K562 (cell line): Measurements from ENCODE around the gene PLCB1. TPM values are rescaled to one million over a fixed set of nuclear protein-coding genes. Genes with fewer than 3 reads are reported as not detected.
A peak's percentile ranks its signal among the peaks of the same experiment; 100 is the strongest.

ENCODE experiments used
- ATAC-seq: fragments of 200-7000 bp; cut with Tn5 transposase; 3 replicates; pipeline ENCODE4 v1.9.1; 2020; ENCODE audit warnings: moderate library complexity
- BruUV-seq: library from RNA; stranded (reverse); fragments of 400-500 nt; replicated peaks from 2 replicates; lab custom pipeline; 2021; lab: Mats Ljungman, UMichigan
- CTCF ChIA-PET: fragments of 300-600 bp; formaldehyde crosslinking; extraction: SDS; loops from one replicate; lab custom pipeline; 2021; ENCODE audit warnings: low intra/inter-chr PET ratio; lab: Yijun Ruan, JAX
- POLR2A ChIA-PET: fragments of 300-600, 350-650 bp; sonication (Branson Sonifier 250); formaldehyde crosslinking; extraction: SDS; loops from one replicate; lab custom pipeline; 2021; ENCODE audit warnings: antibody characterized with exemption, inconsistent platforms; lab: Yijun Ruan, JAX
- DNase-seq, 4 experiments: peaks; one replicate each; pipeline versions ENCODE4 v3.0.0 to v3.0.0-alpha.2; 2011 to 2018; ENCODE audit warnings: low spot score in 3 of 4, mixed read lengths in 3 of 4; ENCODE audit errors: extremely low read depth in 1 of 4
- FAIRE-seq: peaks from 2 replicates; lab custom pipeline; 2011; peaks lifted over from hg19 to GRCh38; lab: Jason Lieb, UNC
- H2AFZ ChIP-seq: 2 replicates; pipeline ENCODE4 v1.6.0; 2011; ENCODE audit warnings: low read depth, low read length, control low read depth, inconsistent platforms
- H3K27ac ChIP-seq: fragments of 200-600 bp; 3 replicates; pipeline ENCODE4 v1.8.0; 2011; ENCODE audit warnings: low read depth, mild to moderate bottlenecking, control low read depth, inconsistent platforms, low read length, moderate library complexity, mixed read lengths; ENCODE audit errors: extremely low read depth
- H3K27me3 ChIP-seq, 2 experiments: fragments of 300-600 bp in 1 of 2; 2 replicates in 1 of 2; 3 replicates in 1 of 2; pipeline versions ENCODE4 v1.6.0 to v1.8.0; 2011; ENCODE audit warnings: inconsistent platforms in 2 of 2, low read length in 2 of 2, mild to moderate bottlenecking in 1 of 2, mixed read lengths in 1 of 2, moderate library complexity in 1 of 2; ENCODE audit not compliant: control insufficient read depth in 2 of 2, insufficient read depth in 2 of 2
- H3K36me3 ChIP-seq: fragments of 300-600 bp; 3 replicates; pipeline ENCODE4 v1.8.0; 2011; ENCODE audit warnings: mild to moderate bottlenecking, low read length, inconsistent platforms; ENCODE audit not compliant: control insufficient read depth, insufficient read depth
- H3K4me1 ChIP-seq, 2 experiments: fragments of 200-600 bp in 1 of 2; replicated peaks in 1 of 2; 2 replicates in 1 of 2; 3 replicates in 1 of 2; pipeline versions ENCODE4 v1.5.1 to v1.8.0; 2011; ENCODE audit warnings: inconsistent platforms in 2 of 2, low read length in 2 of 2, mild to moderate bottlenecking in 1 of 2, mixed read lengths in 1 of 2, moderate library complexity in 1 of 2; ENCODE audit not compliant: control insufficient read depth in 2 of 2, insufficient read depth in 2 of 2
- H3K4me2 ChIP-seq: 2 replicates; pipeline ENCODE4 v1.6.1; 2011; ENCODE audit warnings: low read length, control low read depth, inconsistent platforms, mixed read lengths; ENCODE audit not compliant: insufficient read depth
- H3K4me3 ChIP-seq: fragments of 200-600 bp; sonication (generic), shearing (Covaris generic); 2 replicates; pipeline ENCODE4 v1.5.1; 2016; ENCODE audit warnings: control low read depth, inconsistent platforms
- H3K79me2 ChIP-seq: fragments of 200-600 bp; 3 replicates; pipeline ENCODE4 v1.8.0; 2011; ENCODE audit warnings: low read length, inconsistent platforms; ENCODE audit not compliant: control insufficient read depth, insufficient read depth
- H3K9ac ChIP-seq, 2 experiments: 2 replicates each; pipeline versions ENCODE4 v1.6.0 to v1.6.1; 2011; ENCODE audit warnings: low read depth in 2 of 2, low read length in 2 of 2, control low read depth in 1 of 2, inconsistent platforms in 1 of 2, mild to moderate bottlenecking in 1 of 2, mixed read lengths in 1 of 2; ENCODE audit not compliant: insufficient read depth in 1 of 2
- H3K9me1 ChIP-seq: one replicate; pipeline ENCODE4 v1.6.0; 2011; ENCODE audit warnings: inconsistent platforms, mild to moderate bottlenecking, low read length, moderate library complexity; ENCODE audit not compliant: control insufficient read depth, insufficient read depth
- H3K9me3 ChIP-seq: replicated peaks from 2 replicates; pipeline ENCODE4 v1.5.1; 2011; ENCODE audit warnings: low read depth, low read length, inconsistent platforms; ENCODE audit not compliant: control insufficient read depth, insufficient read depth
- H4K20me1 ChIP-seq: replicated peaks from 2 replicates; pipeline ENCODE4 v1.6.1; 2011; ENCODE audit warnings: low read length, inconsistent platforms, mixed read lengths; ENCODE audit not compliant: control insufficient read depth, insufficient read depth
- ADNP ChIP-seq: fragments of 200-800 bp; sonication (Bioruptor generic); IDR thresholded peaks from 2 replicates; pipeline ENCODE4 v1.6.1; 2016; ENCODE audit warnings: missing genetic modification characterization, missing compliant biosample characterization
- FOXM1 ChIP-seq, 2 experiments: fragments of 450-650 bp in 1 of 2; sonication (generic) in 1 of 2; formaldehyde crosslinking in 1 of 2; IDR thresholded peaks; 2 replicates each; pipeline versions ENCODE4 v1.6.1 to v1.9.0; 2017 to 2022; ENCODE audit warnings: low read depth in 2 of 2, mild to moderate bottlenecking in 2 of 2, missing genetic modification reagents in 1 of 2, moderate library complexity in 1 of 2
- HINFP ChIP-seq: fragments of 450-650 bp; conservative IDR thresholded peaks from 2 replicates; pipeline ENCODE4 v1.6.1; 2016; ENCODE audit warnings: missing genetic modification characterization, low read depth, mild to moderate bottlenecking, control low read depth, missing compliant biosample characterization
- MAFK ChIP-seq: IDR thresholded peaks from 2 replicates; pipeline ENCODE4 v1.6.1; 2011; ENCODE audit warnings: low read length, improper control_type of control experiment
- NFXL1 ChIP-seq: fragments of 450-650 bp; formaldehyde crosslinking; IDR thresholded peaks from 2 replicates; pipeline ENCODE4 v1.4.0; 2021; ENCODE audit warnings: mild to moderate bottlenecking
- NRF1 ChIP-seq, 2 experiments: fragments of 450-650 bp; IDR thresholded peaks in 1 of 2; conservative IDR thresholded peaks in 1 of 2; 2 replicates each; pipeline ENCODE4 v1.6.1; 2014; ENCODE audit warnings: mild to moderate bottlenecking in 2 of 2
- SREBF1 ChIP-seq: fragments of 150-350 bp; IDR thresholded peaks from 2 replicates; pipeline ENCODE4 v1.6.1; 2014; ENCODE audit warnings: antibody characterized with exemption, low read depth, low read length, borderline replicate concordance
- TARDBP ChIP-seq: fragments of 450-650 bp; IDR thresholded peaks from 2 replicates; pipeline ENCODE4 v1.6.1; 2016
- TCF7 ChIP-seq: sonication (generic); IDR thresholded peaks from 2 replicates; pipeline ENCODE4 v1.6.1; 2016; ENCODE audit warnings: antibody characterized with exemption, borderline replicate concordance
- ZNF253 ChIP-seq: fragments of 250-450 bp; sonication (Bioruptor Pico); conservative IDR thresholded peaks from 2 replicates; pipeline ENCODE4 v1.6.1; 2021; ENCODE audit warnings: mild to moderate bottlenecking
- ZNF830 ChIP-seq: fragments of 250-450 bp; sonication (Bioruptor Pico); IDR thresholded peaks from 2 replicates; pipeline ENCODE4 v1.5.0; 2021; ENCODE audit warnings: mild to moderate bottlenecking
- WGBS: fragments of 100-300 bp; shearing (Covaris generic); methylation state at CpG from one replicate; pipeline ENCODE4 v1.1.6; 2016; ENCODE audit warnings: low coverage, mixed read lengths; ENCODE audit not compliant: insufficient coverage; ENCODE audit errors: missing lambda C conversion rate; 5-methylcytosine and 5-hydroxymethylcytosine counted together
- in situ Hi-C: fragments of 300-500 bp; cut with MboI; formaldehyde crosslinking; loops from 4 replicates; pipeline ENCODE4 v1.15.0; 2018; ENCODE audit warnings: inconsistent platforms, mixed read lengths
- intact Hi-C: fragments of 100-400 bp; cut with micrococcal nuclease; formaldehyde crosslinking; loops from 2 replicates; pipeline ENCODE4 v1.14.2; 2022
- polyA plus RNA-seq, 8 experiments: library from polyadenylated mRNA; depleted of rRNA in 4 of 8; stranded (reverse) in 5 of 8; unstranded in 3 of 8; fragments of >200 nt; fragmentation: Nextera tagmentation in 2 of 8; fragmentation: Illumina TruSeq in 1 of 8; extraction: Ambion mirVana in 2 of 8; extraction: Trizol in 1 of 8; gene quantifications; 2 replicates each; pipeline versions ENCODE4 v1.2.1 to v1.2.3, GENCODE V29; 2011 to 2014; ENCODE audit warnings: inconsistent platforms in 1 of 8, missing spikeins in 1 of 8
- total RNA-seq, 7 experiments: library from RNA; depleted of rRNA in 6 of 7; stranded (reverse); fragments of >200 nt in 6 of 7; fragmentation: Illumina TruSeq in 2 of 7; extraction: Trizol in 2 of 7; gene quantifications; 2 replicates each; pipeline versions ENCODE4 v1.2.1 to v1.2.3, GENCODE V29; 2011 to 2021; ENCODE audit warnings: low replicate concordance in 1 of 7

The PLCB1 gene
- total and polyA plus RNA-seq, 9 of the 15 experiments (the other 6 are each of a cell fraction or from before 2014, with no cell fraction given), result 0.34 to 3.1 (median 1.3) TPM

DNA sequence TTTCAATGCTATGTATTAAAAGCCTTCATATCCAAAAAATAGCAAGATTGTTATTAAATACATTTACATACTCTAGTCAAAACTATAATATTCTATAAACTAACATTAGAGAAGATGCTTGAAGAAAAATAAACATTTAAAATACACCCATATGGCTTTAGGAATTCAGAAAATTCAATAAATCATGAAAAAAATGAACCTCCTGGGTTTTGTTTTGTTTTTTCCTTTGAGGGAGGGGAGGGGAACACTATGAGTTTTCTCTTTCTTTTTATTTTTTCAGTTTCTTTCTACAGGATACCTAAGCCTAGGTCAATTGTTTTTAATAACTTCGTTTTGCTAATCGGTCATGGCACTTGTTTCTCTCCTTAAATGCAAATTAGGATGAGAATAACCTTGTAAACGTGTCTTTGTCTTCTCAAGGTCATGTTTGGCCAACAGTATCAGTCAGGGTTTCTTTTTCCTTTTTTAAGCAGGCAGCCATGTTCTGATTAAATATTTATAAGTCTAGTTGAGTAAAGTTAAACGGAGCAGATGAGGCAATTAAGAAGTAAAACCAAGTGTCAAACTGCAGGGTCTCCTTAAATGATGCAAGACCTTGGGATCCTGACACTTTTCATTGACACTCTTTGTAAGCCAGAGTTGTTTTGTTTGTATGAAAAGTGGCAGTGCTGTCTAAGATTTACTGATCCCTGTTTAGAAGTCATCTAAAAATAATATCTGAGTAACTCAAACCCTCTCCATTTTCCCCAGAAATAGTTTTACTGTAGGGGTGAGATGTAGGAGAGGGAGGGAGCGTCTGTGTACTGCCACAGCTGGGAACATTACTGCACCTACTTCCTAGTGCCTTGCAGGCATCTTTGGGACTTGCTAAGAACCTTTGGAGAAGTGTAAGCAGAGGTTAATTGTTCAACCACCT lies 392.3 kb downstream of the PLCB1 start:
- CTCF ChIA-PET, result interaction anchor here (0.6 kb wide), 1 partner anchor 30 kb away, joined by 3 read pairs; no protein-coding TSS in a partner anchor
- H3K4me3 ChIP-seq, result no peak overlapping the region
- no TSS peak for BruUV-seq
- no peaks in the 10 kb centered on the region for H4K20me1 ChIP-seq
- in situ Hi-C loops (no loop called here), intact Hi-C loops (no loop called here)
- H3K79me2 ChIP-seq, result no peaks in the 10 kb centered on the region
- POLR2A ChIA-PET, result no interaction called here
- DNase-seq (no peak), ATAC-seq (no peak)
- H3K9ac ChIP-seq, result no peak overlapping the region
- H3K4me1 ChIP-seq, result no peaks in the 10 kb centered on the region
- no peak overlapping the region for H2AFZ ChIP-seq
- no peaks in the 10 kb centered on the region for H3K36me3 ChIP-seq
- H3K9me3 ChIP-seq, result no peaks in the 10 kb centered on the region
- H3K27me3 ChIP-seq, result no peaks in the 10 kb centered on the region
- H3K9me1 ChIP-seq, result no peaks in the 10 kb centered on the region
- TF ChIP-seq SREBF1 (no peak), NRF1 (conservative IDR thresholded peaks at IDR 0.05 in 1 of 2, IDR thresholded peaks at IDR 0.05 in 1 of 2) (no peak), TARDBP (no peak)
- TF ChIP-seq, all 486 proteins: peak for 0
- Histone ChIP-seq H3K27ac (no peak overlapping the region), H3K4me2 (no peak overlapping the region)
- FAIRE-seq, result no peak
- 0% methylated on average over 3 of the region's 5 CpGs for WGBS

DNA sequence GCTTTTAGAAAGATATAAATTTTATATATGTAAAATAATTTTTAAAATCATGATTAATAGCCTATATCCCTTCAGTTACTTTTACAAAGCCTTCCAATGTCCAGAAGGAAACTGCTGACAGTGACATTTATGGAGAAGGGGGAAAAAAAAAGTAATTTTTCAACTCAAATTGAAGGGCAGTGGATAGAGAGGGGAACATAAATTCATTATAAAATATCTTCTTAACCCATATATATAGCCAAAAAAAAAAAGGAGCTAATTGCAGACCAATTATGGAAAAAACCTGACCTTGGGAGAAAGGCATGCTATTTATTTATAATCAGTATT lies 392.9 kb downstream of the PLCB1 start:
- Histone ChIP-seq H3K4me1 (no peaks in the 10 kb centered on the region), H3K9ac (no peak overlapping the region), H3K79me2 (no peaks in the 10 kb centered on the region), H3K4me2 (no peak overlapping the region), H3K36me3 (no peaks in the 10 kb centered on the region), H2AFZ (no peak overlapping the region), H3K9me3 (no peaks in the 10 kb centered on the region), H3K4me3 (no peak overlapping the region), H4K20me1 (no peaks in the 10 kb centered on the region)
- POLR2A ChIA-PET, result no interaction called here
- intact Hi-C loops, result no loop called here
- FAIRE-seq (no peak), ATAC-seq (no peak)
- TF ChIP-seq MAFK (0 out of 2 replicates have a peak, but pooled peaks have one; percentile 17), NFXL1 (CRISPR knock-in tag) (no peak), TCF7 (no peak), ZNF830 (CRISPR knock-in tag) (no peak), ADNP (tag) (no peak), FOXM1 (IDR thresholded peaks at IDR 0.05; ENCODE audit: low read depth) (no peak), FOXM1 (CRISPR knock-in tag; IDR thresholded peaks at IDR 0.05; ENCODE audit: low read depth) (no peak), HINFP (no peak), ZNF253 (no peak)
- TF ChIP-seq, all 486 proteins: peak for 1
- CTCF ChIA-PET, result no interaction called here
- no TSS peak for BruUV-seq
- Histone ChIP-seq H3K9me1 (no peaks in the 10 kb centered on the region), H3K27me3 (no peaks in the 10 kb centered on the region), H3K27ac (no peak overlapping the region)
- in situ Hi-C loops, result no loop called here
- DNase-seq, result no peak
